GM19397 (cell line): ENCODE results near the gene NAGLU.
"Not testable (repeated sequence)": the region's sequence is repeated elsewhere in the genome, so short reads cannot be mapped to it uniquely, and the experiment has no call there.

Experiments
- ATAC-seq: cut with Tn5 transposase; IDR thresholded peaks from one replicate; pipeline ENCODE4 v1.9.1; 2021; ENCODE audit warnings: mild to moderate bottlenecking, moderate library complexity; ENCODE audit not compliant: unreplicated experiment

The NAGLU gene

DNA sequence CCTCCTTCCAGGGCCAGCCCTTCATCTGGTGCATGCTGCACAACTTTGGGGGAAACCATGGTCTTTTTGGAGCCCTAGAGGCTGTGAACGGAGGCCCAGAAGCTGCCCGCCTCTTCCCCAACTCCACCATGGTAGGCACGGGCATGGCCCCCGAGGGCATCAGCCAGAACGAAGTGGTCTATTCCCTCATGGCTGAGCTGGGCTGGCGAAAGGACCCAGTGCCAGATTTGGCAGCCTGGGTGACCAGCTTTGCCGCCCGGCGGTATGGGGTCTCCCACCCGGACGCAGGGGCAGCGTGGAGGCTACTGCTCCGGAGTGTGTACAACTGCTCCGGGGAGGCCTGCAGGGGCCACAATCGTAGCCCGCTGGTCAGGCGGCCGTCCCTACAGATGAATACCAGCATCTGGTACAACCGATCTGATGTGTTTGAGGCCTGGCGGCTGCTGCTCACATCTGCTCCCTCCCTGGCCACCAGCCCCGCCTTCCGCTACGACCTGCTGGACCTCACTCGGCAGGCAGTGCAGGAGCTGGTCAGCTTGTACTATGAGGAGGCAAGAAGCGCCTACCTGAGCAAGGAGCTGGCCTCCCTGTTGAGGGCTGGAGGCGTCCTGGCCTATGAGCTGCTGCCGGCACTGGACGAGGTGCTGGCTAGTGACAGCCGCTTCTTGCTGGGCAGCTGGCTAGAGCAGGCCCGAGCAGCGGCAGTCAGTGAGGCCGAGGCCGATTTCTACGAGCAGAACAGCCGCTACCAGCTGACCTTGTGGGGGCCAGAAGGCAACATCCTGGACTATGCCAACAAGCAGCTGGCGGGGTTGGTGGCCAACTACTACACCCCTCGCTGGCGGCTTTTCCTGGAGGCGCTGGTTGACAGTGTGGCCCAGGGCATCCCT is 7.4 kb downstream of the NAGLU start:
- ATAC-seq = no peak

DNA sequence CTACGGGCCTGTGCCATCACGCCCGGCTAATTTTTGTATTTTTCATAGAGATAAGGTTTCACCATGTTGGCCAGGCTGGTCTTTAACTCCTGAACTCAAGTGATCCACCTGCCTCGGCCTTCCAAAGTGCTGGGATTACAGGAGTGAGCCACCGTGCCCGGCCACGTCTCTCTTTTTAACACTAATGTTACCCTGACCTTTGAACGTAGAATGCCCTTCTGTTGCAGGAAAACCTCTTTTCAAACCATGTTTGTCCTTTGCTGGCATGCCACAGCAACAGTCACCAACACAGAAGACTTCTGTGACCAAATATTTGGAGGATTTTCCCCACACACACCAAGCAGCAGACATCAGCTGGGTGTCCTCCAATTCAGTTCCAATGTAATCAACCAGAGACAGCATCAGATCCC is 8.8 kb downstream of the NAGLU start:
- no peak for ATAC-seq

DNA sequence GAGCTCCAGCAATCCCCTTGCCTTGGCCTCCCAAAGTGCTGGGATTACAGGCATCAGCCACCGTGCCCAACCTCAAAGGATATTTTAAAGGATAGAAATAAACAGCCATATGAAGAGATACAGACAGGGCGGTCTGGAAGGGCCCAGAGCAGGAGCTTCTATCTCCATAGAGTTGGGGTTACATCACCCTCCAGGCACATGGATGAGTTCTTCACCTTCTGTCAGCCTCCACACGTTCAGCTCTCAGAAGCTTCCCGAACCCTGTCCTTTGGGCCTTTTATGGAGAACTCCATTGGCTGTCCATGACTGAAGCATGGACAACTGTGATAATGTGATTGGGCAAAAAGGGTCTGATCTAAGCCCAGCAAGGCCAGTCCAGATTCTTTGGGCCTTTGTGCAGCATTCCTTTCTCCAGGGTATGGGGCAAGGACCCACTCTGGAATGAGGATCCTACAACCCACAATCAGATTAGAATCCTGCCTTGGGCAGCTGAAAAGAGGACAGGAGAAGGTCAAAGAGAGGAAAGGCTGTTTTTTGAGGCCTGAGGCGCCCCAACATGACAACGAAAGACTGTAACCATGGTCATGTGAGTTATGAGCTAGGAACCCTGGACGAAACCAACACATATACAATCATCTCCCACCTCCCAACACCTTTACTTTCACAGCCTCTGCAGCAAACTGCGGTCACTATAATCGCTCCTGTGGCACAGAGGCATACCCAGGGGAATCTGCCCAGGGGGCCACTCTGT is 9.9 kb downstream of the NAGLU start:
- ATAC-seq = not testable (repeated sequence)

DNA sequence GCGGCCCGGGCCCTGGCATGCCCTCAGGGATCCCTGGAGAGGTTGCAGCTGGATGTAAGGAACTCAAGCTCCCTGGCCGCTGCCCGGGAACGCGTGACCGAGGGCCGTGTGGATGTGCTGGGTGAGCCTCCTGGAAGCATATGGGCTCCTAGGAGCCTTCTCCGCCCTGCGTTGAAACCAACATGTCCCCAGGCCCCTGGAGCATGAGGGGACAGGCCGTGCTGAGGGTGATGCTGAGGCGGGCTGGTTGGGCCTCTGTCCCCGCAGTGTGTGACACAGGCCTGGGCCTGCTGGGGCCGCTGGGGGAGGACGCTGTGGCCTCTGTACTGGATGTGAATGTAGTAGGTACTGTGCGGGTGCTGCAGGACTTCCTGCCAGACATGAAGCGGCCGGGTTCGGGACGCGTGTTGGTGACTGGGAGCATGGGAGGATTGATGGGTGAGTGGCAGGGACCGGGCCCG is 11.0 kb downstream of the NAGLU start:
- ATAC-seq = no peak

DNA sequence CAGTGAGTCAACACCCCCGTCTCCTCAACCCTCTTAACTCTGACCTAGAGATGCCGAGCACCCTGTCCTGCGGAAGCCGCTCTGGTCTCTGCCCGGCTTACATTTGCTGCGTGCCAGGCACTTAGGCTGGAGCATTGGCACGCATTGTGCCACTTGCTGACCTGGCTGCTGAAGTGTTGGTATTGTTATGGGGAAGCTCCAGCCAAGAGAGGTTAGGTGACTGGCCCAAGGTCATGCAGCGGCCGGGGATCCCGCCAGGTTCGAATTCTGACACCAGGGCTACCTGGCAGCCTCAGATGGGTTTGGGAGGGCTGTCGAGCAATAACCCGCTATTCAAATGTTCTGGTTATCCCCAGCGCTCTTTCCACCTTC is 11.6 kb downstream of the NAGLU start:
- ATAC-seq = no peak

DNA sequence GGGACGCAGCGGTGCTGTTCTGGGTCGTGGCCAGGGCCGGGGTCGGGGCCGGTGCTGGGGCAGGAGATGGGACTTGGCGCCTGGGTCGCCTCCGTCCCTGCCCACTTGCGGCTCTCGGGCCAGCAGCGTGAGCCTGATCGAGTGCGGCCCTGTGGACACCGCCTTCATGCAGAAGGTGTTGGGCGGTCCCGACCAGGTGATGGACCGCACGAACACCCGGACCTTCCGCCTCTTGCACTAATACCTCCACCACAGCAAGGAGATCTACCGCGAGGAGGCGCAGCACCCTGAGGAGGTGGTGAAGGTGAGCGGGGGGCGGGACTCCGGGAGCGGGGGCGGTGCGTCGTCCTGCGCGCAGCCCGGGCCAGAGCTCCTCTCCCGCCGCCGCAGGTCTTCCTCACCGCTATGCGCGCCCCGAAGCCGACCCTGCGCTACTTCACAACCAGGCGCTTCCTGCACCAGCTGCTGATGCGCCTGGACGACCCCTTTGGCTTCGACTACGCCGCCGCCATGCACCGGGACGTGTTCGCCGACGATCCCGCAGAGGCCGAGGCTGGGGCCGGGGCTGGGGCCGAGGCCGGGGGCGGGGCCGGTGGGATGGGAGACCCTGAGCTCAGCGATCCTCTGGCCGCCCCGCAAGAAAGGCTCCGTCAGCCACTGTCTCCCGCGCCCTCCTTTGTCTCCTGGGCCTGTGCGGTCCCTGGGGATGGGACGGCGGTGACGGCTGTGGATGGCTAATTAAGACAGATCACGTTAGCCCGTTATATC is 12.2 kb downstream of the NAGLU start:
- no peak for ATAC-seq

DNA sequence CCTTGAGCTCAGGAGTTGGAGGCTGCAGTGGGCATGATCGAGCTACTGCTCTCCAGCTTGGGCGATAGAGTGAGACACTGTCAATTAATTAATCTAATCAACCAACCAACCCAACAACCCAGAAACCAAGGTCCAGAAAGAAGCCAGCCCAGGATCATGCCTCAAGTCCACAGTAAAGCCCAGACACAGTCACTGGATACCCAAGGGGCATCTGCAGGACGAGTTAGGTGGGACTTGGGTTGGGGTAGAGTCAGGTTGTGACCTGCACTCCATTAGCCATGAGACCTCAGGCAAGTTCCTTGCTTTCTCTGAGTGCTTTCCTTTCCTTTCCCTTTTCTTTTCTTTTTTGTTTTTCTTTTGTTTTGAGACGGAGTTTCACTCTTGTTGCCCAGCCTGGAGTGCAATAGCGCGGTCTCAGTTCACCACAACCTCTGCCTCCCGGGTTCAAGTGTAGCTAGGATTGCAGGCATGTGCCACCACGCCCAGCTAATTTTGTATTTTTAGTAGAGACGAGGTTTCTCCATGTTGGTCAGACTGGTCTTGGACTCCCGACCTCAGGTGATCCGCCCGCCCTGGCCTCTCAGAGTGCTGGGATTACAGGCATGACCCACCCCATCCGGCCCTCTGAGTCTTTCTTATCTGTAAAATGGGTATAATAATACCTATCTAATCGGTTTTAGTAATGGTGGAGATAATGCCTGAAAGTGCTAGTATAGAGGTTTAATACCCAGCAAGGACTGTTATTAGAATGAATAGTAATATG is 13.1 kb downstream of the NAGLU start:
- ATAC-seq = no peak

DNA sequence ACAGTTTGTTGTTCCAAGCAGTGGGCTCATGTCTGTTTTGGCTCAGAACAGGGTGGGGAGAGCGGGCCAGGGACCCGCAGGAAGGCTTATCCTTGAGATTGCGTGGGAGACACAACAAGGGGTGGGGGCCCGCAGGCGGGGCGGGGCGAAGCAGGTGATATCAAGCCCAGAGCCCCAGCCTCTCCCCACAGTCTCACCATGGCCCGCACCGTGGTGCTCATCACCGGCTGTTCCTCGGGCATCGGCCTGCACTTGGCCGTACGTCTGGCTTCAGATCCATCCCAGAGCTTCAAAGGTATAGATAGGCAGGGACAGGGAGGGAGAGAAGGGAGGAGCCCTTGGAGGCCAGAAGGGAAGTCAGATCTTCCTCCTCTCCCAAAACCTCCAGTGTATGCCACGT is 16.7 kb downstream of the NAGLU start, which contains the start of gene HSD17B1:
TSS of gene HSD17B1 (plus strand) at position 188 of the 400 bp plus-strand sequence. CDS start at position 199, 11 bp downstream.
- ATAC-seq = not testable (repeated sequence)

DNA sequence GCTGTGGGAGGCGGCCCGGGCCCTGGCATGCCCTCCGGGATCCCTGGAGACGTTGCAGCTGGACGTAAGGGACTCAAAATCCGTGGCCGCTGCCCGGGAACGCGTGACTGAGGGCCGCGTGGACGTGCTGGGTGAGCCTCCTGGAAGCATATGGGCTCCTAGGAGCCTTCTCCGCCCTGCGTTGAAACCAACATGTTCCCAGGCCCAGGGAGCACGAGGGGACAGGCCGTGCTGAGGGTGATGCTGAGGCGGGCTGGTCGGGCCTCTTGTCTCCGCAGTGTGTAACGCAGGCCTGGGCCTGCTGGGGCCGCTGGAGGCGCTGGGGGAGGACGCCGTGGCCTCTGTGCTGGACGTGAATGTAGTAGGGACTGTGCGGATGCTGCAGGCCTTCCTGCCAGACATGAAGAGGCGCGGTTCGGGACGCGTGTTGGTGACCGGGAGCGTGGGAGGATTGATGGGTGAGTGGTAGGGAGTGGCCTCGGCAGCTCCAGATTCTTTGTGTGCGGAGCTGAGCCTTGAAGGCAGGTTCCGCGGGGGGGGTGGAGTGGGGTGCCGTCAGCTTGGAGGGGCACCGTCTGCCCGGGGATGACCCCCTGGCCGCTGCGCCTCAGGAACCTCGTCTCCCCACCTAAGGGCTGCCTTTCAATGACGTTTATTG is 17.2 kb downstream of the NAGLU start:
- ATAC-seq = no peak

DNA sequence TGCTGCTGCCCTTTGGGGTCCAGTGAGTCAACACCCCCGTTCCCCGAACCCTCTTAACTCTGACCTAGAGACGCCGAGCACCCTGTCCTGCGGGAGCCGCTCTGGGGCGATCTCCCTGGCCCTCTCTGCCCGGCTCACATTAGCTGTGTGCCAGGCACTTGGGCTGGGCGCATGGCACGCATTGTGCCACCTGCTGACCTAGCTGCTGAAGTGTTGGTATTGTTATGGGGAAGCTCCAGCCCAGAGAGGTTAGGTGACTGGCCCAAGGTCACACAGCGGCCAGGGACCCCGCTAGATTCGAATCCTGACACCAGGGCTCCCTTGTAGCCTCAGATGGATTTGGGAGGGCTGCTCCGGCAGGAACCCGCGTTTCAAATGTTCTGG is 17.8 kb downstream of the NAGLU start:
- no peak for ATAC-seq

DNA sequence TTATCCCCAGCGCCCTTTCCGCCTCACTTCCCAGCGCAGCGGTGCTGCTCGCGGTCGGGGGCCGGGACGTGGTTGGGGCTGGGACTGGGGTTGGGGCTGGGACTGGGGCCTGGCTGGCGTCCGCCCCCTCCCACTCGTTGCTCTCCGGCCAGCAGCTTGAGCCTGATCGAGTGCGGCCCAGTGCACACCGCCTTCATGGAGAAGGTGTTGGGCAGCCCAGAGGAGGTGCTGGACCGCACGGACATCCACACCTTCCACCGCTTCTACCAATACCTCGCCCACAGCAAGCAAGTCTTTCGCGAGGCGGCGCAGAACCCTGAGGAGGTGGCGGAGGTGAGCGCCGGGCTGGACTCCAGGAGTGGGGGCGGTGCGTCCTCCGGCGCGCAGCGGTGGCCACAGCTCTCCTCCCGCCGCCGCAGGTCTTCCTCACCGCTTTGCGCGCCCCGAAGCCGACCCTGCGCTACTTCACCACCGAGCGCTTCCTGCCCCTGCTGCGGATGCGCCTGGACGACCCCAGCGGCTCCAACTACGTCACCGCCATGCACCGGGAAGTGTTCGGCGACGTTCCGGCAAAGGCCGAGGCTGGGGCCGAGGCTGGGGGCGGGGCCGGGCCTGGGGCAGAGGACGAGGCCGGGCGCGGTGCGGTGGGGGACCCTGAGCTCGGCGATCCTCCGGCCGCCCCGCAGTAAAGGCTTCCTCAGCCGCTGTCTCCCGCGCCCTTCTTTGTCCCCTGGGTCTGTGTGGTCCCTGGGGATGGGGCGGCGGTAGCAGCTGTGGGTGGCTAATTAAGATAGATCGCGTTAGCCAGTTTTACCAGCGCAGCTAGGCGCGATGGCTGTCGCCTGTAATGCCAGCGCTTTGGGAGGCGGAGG is 18.4 kb downstream of the NAGLU start:
- peak; percentile 74 for ATAC-seq

DNA sequence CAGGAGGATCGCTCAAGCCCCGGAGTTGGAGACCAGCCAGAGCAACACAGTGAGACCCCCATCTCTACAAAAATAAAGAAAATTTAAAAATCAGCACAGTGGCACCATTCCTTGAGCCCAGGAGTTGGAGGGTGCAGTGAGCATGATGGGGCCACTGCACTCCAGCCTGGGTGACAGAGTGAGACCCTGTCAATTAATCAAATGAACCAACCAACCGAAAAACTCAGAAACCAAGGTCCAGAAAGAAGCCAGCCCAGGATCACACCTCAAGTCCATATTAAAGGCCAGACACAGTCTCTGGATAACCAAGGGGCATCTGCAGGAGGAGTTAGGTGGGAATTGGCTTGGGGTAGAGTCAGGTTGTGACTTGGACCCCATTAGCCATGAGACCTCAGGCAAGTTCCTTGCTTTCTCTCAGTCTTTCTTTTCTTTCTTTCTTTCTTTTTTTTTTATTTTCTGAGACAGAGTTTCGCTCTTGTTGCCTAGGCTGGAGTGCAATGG is 19.1 kb downstream of the NAGLU start:
- ATAC-seq = no peak

DNA sequence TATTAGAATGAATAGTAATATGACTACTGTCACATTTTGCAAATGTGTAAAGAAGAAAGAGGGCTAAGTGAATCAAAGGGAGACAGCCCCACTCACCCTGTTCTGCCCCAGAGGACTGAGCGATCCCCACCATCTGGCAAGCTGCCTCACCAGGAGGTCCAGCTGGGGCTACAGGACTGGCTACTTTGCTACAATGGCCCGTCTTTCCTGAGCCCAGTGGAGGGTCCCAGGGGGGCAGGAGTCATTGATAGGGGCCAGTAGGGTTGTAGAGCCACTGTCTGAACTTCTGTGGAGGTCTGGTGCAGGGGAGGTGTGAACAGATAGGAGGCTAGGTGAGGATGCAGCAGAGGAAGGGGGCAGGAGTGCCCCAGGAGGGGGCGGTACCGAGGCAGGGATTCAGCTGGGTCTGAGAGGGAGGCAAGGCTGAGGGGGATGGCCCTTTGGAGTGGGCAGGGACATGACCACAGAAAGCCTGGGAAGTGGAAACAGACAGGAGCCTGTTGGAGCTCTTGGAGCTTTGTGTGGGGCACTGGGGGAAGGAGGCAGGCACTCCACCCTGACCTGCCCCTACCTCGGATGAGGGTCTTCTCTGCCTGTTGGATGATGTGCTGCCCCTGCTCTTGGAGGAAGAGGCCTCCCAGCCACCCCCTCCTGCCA is 20.0 kb downstream of the NAGLU start:
- ATAC-seq = not testable (repeated sequence)

DNA sequence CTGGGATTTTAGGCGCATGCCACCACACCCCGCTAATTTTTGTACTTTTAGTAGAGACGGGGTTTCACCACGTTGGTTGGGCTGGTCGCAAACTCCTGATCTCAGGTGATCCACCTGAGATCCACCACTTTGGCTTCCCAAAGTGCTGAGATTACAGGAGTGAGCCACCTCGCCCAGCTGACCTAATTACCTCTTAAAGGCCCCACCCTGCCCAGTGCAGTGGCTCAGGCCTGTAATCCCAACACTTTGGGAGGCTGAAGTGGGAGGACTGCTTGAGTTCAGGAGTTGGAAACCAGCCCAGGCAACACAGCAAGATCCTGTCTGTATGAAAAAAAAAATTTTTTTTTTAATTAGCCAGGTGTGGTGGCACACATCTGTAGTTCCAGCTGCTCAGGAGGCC is 23.0 kb downstream of the NAGLU start:
- ATAC-seq = no peak

DNA sequence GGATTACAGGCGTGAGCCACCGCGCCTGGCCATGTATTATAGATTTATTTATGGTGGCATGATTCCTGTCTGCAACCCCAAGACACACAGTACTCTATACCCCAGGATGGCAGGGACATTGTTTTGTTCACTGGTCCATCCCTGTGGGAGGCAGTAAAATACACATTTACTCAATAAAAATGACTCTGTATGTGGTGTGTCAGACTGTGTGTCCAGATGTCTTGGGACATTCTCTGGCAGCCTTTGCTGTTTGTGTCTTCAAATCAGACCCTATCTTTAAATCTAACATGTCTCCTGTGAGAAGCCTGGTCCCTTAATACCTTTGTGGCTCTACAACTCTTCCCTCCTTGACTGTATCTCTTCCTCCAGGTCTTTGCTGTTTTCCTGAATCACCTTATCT is 24.2 kb downstream of the NAGLU start:
- ATAC-seq = no peak

DNA sequence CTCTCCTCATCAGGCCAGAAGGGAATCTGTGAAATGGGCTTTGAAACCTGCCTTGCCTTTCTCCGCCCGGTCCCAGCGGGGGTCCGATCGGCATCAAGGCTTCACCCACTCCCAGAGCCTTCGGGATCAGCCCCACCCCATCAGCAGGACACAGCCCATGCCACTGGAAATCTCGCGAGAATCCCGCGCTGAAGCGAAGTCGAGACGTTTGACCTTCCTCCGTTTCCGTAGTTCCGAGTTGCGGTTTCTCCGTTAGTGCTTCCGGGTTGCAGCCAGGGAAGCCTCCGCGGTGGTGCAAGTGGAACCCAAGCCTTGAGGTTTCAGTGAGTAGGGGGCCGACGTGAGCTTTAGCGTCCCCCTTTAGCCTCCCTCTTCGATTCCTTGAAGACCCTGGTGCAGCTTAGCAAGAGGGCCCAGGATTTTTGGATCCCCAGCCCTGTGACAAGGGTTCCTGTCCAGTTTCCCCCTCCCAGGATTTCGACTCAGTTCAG is 25.9 kb downstream of the NAGLU start, which contains the start of gene COASY:
TSS of gene COASY (plus strand) at position 252 of the 491 bp plus-strand sequence. CDS start 475 bp downstream, outside the sequence.
- no peak for ATAC-seq

DNA sequence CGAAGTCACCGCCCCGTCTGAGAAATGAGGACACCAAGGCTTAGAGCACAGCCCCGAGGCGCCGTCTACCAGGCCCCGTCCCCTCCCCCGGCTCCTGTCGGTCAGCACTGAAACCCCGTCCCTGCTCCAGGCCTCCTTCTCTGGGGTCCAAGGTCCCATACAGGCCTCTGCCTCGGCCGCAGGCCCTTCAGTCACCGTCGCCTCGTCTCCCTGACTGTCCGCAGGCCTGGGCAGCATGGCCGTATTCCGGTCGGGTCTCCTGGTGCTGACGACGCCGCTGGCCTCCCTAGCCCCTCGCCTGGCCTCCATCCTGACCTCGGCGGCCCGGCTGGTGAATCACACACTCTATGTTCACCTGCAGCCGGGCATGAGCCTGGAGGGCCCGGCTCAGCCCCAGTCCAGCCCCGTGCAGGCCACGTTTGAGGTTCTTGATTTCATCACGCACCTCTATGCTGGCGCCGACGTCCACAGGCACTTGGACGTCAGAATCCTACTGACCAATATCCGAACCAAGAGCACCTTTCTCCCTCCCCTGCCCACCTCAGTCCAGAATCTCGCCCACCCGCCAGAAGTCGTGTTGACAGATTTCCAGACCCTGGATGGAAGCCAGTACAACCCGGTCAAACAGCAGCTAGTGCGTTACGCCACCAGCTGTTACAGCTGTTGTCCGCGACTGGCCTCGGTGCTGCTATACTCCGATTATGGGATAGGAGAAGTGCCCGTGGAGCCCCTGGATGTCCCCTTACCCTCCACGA is 26.5 kb downstream of the NAGLU start:
- no peak for ATAC-seq
